CD4-positive, CD25-positive, alpha-beta regulatory T cell (primary cell): Measurements from ENCODE around the gene TBP. TPM values are rescaled to one million over a fixed set of nuclear protein-coding genes. Genes with fewer than 3 reads are reported as not detected.
"Not testable (repeated sequence)": the region's sequence is repeated elsewhere in the genome, so short reads cannot be mapped to it uniquely, and the experiment has no call there.

Experiments
- ATAC-seq, 2 donors: fragments of 150-1000 bp; cut with Tn5 transposase; one replicate each; pipeline ENCODE4 v1.10.0; 2021; ENCODE audit warnings: low read depth in 2 of 2, moderate number of reproducible peaks in 2 of 2, moderate library complexity in 1 of 2
- DNase-seq, 3 donors: peaks; one replicate each; pipeline versions ENCODE4 v3.0.0 to v3.0.0-alpha.2; 2012 to 2022; ENCODE audit warnings: mixed read lengths in 1 of 3
- H3K27ac ChIP-seq: one replicate; pipeline ENCODE4 v1.7.0; 2013; ENCODE audit warnings: mild to moderate bottlenecking, low read length; ENCODE audit not compliant: insufficient read depth, poor library complexity, severe bottlenecking
- H3K27me3 ChIP-seq: one replicate; pipeline ENCODE4 v1.7.0; 2013; ENCODE audit warnings: low read length; ENCODE audit not compliant: control insufficient read depth, insufficient read depth
- H3K36me3 ChIP-seq: one replicate; pipeline ENCODE4 v1.7.0; 2013; ENCODE audit warnings: mild to moderate bottlenecking, low read length, moderate library complexity; ENCODE audit not compliant: control insufficient read depth, insufficient read depth
- H3K4me1 ChIP-seq: 2 replicates; pipeline ENCODE4 v1.7.0; 2013; ENCODE audit warnings: mild to moderate bottlenecking, low read length; ENCODE audit not compliant: insufficient read depth, control insufficient read depth, poor library complexity, severe bottlenecking
- H3K4me3 ChIP-seq: one replicate; pipeline ENCODE4 v1.7.0; 2013; ENCODE audit warnings: low read depth, mild to moderate bottlenecking, low read length, moderate library complexity
- H3K9me3 ChIP-seq, 2 experiments: 1 replicate in 1 of 2; 2 replicates in 1 of 2; pipeline ENCODE4 v1.7.0; 2013; ENCODE audit warnings: low read length in 2 of 2, mild to moderate bottlenecking in 1 of 2, moderate library complexity in 1 of 2; ENCODE audit not compliant: control insufficient read depth in 2 of 2
- H3K27ac Mint-ChIP-seq, 3 donors: one replicate each; pipeline ENCODE4 v1.8.0; 2020 to 2022; ENCODE audit warnings: mild to moderate bottlenecking in 3 of 3, mixed read lengths in 3 of 3, moderate library complexity in 2 of 3
- H3K27me3 Mint-ChIP-seq: one replicate; pipeline ENCODE4 v1.8.0; 2022; ENCODE audit warnings: mild to moderate bottlenecking, mixed read lengths
- H3K36me3 Mint-ChIP-seq: one replicate; pipeline ENCODE4 v1.8.0; 2020; ENCODE audit warnings: mixed read lengths
- H3K4me1 Mint-ChIP-seq, 4 donors: one replicate each; pipeline ENCODE4 v1.8.0; 2020 to 2022; ENCODE audit warnings: mixed read lengths in 4 of 4, mild to moderate bottlenecking in 1 of 4
- H3K4me3 Mint-ChIP-seq, 4 donors: one replicate each; pipeline ENCODE4 v1.8.0; 2020 to 2022; ENCODE audit warnings: mild to moderate bottlenecking in 4 of 4, mixed read lengths in 4 of 4, moderate library complexity in 3 of 4
- H3K9me3 Mint-ChIP-seq, 7 donors: one replicate each; pipeline ENCODE4 v1.8.0; 2020 to 2022; ENCODE audit warnings: mixed read lengths in 7 of 7, mild to moderate bottlenecking in 3 of 7, moderate library complexity in 2 of 7
- polyA plus RNA-seq, 4 donors: library from polyadenylated mRNA; unstranded; fragments of 300-500 nt; fragmentation: Illumina TruSeq; gene quantifications; one replicate each; pipeline ENCODE4 v1.2.3, GENCODE V29; 2021
- total RNA-seq: library from RNA; stranded (reverse); gene quantifications from one replicate; pipeline ENCODE4 v1.2.3, GENCODE V29; 2022

Gene TBP
- total and polyA plus RNA-seq, 5 donors from 2014 or later = 15.6 to 25.5 (median 20.8) TPM

DNA sequence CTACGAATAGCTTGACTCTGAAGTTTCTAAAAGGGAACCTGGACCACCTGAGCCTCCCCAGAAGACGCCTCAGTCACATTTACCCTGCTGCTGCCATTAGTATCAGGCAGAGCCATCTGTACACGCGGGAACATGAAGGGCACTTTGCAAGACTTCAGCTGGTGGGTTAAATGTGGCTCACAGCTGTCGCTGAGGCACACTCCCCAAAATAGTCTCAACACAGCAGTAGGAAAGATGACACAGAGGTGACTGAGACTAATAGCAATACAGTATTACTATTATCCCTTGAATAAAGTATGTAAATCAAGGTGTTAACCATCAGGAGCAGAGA is 30.0 kb upstream of the TBP start:
- Mint-ChIP-seq H3K27me3 (peaks cover 47% of the 10 kb centered on the region), H3K36me3 (no peaks in the 10 kb centered on the region), H3K4me1 (peaks cover 0 to 2% (median 0%) of the 10 kb centered on the region in 4 donors), H3K27ac (no peak overlapping the region), H3K9me3 (no peaks in the 10 kb centered on the region), H3K4me3 (no peak overlapping the region)
- Histone ChIP-seq H3K4me3 (no peak overlapping the region), H3K9me3 (no peaks in the 10 kb centered on the region), H3K36me3 (no peaks in the 10 kb centered on the region), H3K27me3 (no peaks in the 10 kb centered on the region), H3K27ac (no peak overlapping the region), H3K4me1 (no peaks in the 10 kb centered on the region)
- no peak for DNase-seq
- ATAC-seq = no peak

DNA sequence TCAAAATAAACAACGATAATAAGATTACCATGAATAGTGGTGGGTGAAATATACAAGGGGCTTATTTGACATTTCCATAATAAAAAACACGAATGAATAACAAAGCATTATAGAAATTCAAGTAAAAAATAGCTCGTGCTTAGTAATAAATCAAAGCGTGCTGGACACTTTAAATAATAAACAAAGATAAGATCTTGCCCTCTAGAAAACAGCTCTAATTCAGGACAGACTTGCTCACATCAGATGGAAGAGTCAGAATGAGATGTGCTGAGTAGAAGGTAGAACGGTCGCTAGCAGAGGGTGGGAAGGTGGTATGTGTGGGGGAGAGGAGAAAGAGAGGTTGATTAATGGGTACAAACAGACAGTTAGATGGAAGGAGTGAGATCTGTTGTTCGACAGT is 28.4 kb upstream of the TBP start:
- no peak overlapping the region for H3K4me3 ChIP-seq
- H3K27me3 Mint-ChIP-seq = peaks cover 31% of the 10 kb centered on the region
- no peak overlapping the region for H3K4me3 Mint-ChIP-seq
- no peaks in the 10 kb centered on the region for H3K36me3 ChIP-seq
- no peak overlapping the region for H3K27ac ChIP-seq
- H3K9me3 Mint-ChIP-seq = no peaks in the 10 kb centered on the region
- H3K4me1 Mint-ChIP-seq = peaks cover 0 to 6% (median 5%) of the 10 kb centered on the region in 4 donors
- no peaks in the 10 kb centered on the region for H3K4me1 ChIP-seq
- no peaks in the 10 kb centered on the region for H3K27me3 ChIP-seq
- H3K9me3 ChIP-seq = no peaks in the 10 kb centered on the region
- no peaks in the 10 kb centered on the region for H3K36me3 Mint-ChIP-seq
- ATAC-seq (no peak), DNase-seq (no peak)
- H3K27ac Mint-ChIP-seq = no peak overlapping the region

DNA sequence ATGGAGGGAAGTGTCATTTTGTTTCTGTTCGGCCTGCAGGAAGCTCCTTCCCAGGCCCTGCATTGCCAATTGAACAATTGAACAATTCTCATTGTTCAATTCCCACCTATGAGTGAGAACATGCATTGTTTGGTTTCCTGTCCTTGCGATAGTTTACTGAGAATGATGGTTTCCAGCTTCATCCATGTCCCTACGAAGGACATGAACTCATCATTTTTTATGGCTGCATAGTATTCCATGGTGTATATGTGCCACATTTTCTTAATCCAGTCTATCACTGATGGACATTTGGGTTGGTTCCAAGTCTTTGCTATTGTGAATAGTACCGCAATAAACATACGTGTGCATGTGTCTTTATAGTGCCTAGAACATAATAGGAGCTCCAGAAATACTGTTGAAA is 26.2 kb upstream of the TBP start:
- H3K36me3 ChIP-seq, H3K4me3 Mint-ChIP-seq, H3K9me3 Mint-ChIP-seq, ATAC-seq, H3K27ac ChIP-seq, H3K4me1 Mint-ChIP-seq, H3K4me1 ChIP-seq, H3K4me3 ChIP-seq, DNase-seq, H3K27ac Mint-ChIP-seq, H3K36me3 Mint-ChIP-seq, H3K27me3 ChIP-seq, H3K9me3 ChIP-seq: not testable (repeated sequence)
- peaks cover 14% of the 10 kb centered on the region for H3K27me3 Mint-ChIP-seq

DNA sequence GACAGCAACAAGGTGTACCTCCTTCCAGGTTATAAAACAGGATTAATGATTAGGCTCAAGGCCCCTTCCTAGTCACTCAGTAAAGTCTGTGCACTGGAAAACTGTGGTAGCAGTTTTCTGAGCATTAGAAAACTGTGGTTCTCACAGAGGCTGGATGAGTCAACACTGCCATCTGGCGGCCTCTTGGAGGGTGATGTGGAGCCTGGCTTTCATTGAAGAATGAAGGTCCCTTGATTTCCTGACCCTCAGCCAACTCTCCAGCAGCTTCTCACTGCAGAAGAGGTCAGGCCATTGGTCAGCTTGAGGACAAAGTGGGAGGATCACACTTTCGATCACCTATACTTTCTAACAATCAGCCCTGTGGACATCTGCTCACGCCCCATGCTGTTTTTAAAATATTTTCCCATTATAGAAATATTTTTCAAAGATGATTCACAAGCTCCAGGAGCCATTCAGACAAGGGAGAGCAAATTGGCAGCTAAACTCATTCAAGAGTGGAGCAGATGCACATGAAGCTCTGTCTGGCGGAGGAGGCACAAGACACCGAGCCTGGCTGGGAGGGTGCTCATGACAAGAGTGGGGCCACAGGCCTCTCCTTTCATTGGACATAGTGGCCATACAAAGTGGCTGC is 24.2 kb upstream of the TBP start:
- Mint-ChIP-seq H3K4me3 (no peak overlapping the region), H3K9me3 (peaks cover 0 to 2% (median 0%) of the 10 kb centered on the region in 7 donors), H3K36me3 (peaks cover 10% of the 10 kb centered on the region), H3K27me3 (peaks cover 7% of the 10 kb centered on the region), H3K4me1 (peaks cover 0 to 14% (median 6%) of the 10 kb centered on the region in 4 donors), H3K27ac (peak overlapping the region in 2 of 3 donors; percentile 25 to 68)
- DNase-seq (peak; percentile 43 to 67 (median 55)), ATAC-seq (peak in 1 of 2 donors; percentile 74)
- Histone ChIP-seq H3K4me3 (no peak overlapping the region), H3K27me3 (no peaks in the 10 kb centered on the region), H3K36me3 (peaks cover 26% of the 10 kb centered on the region), H3K27ac (no peak overlapping the region), H3K9me3 (no peaks in the 10 kb centered on the region), H3K4me1 (no peaks in the 10 kb centered on the region)

DNA sequence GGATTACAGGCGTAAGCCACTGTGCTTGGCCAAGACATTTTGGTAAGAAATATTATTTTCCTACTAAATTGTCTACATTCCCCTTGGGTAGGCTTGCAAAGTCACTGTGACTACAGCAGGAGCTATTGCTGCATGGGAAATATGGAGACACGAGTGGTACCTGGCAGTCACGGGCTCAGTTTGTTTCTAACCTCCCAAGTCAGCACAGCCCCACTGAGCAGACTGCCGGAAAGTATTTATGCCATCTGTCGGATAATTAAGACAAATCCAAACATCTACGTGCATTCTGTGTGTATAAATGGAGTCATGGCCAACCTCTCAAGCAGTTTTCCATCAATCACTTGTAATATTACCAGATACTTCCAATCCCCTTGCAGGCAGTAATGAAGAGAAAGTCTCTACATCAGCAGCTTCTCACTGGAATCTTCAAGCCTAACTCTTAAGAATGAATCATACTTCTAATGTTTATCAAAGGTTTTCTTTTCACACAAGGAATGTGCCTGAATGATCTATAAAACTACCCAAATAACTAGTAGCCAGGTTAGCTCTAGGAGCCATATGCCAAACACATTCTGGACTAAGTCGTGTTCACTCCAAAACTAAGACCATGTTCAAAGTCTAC is 21.2 kb upstream of the TBP start:
- Histone ChIP-seq H3K27ac (no peak overlapping the region), H3K27me3 (no peaks in the 10 kb centered on the region), H3K9me3 (no peaks in the 10 kb centered on the region), H3K4me1 (no peaks in the 10 kb centered on the region), H3K36me3 (peaks cover 57% of the 10 kb centered on the region), H3K4me3 (no peak overlapping the region)
- H3K4me1 Mint-ChIP-seq = peaks cover 6 to 21% (median 9%) of the 10 kb centered on the region in 4 donors
- peaks cover 37% of the 10 kb centered on the region for H3K36me3 Mint-ChIP-seq
- no peaks in the 10 kb centered on the region for H3K27me3 Mint-ChIP-seq
- H3K4me3 Mint-ChIP-seq = no peak overlapping the region
- H3K9me3 Mint-ChIP-seq = peaks cover 0 to 2% (median 0%) of the 10 kb centered on the region in 7 donors
- H3K27ac Mint-ChIP-seq = no peak overlapping the region
- ATAC-seq = no peak
- no peak for DNase-seq

DNA sequence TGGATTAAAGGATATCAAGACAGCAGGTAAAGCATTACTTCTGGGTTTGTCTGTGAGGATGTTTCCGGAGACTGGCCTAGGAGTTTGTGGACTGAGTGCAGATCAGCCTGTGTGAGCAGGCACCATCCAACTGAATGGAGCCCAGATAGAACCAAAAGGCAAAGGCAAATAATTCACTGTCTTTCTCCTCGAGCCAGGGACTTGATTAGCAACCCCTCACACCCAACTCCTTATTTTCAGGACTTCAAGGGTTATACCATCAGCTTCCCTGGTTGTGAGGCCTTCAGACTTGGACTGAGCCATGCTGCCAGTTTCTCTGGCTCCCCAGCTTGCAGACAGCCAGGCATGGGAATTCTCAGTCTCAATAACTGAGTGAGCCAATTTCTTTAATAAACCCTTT is 20.4 kb upstream of the TBP start:
- Histone ChIP-seq H3K4me3 (no peak overlapping the region), H3K27ac (no peak overlapping the region), H3K4me1 (no peaks in the 10 kb centered on the region), H3K27me3 (no peaks in the 10 kb centered on the region), H3K9me3 (no peaks in the 10 kb centered on the region), H3K36me3 (peaks cover 64% of the 10 kb centered on the region)
- no peaks in the 10 kb centered on the region for H3K27me3 Mint-ChIP-seq
- no peak for DNase-seq
- ATAC-seq = no peak
- H3K9me3 Mint-ChIP-seq = peaks cover 0 to 2% (median 0%) of the 10 kb centered on the region in 7 donors
- peaks cover 6 to 21% (median 9%) of the 10 kb centered on the region in 4 donors for H3K4me1 Mint-ChIP-seq
- peaks cover 37% of the 10 kb centered on the region for H3K36me3 Mint-ChIP-seq
- peak overlapping the region in 1 of 3 donors; percentile 10 for H3K27ac Mint-ChIP-seq
- no peak overlapping the region for H3K4me3 Mint-ChIP-seq

DNA sequence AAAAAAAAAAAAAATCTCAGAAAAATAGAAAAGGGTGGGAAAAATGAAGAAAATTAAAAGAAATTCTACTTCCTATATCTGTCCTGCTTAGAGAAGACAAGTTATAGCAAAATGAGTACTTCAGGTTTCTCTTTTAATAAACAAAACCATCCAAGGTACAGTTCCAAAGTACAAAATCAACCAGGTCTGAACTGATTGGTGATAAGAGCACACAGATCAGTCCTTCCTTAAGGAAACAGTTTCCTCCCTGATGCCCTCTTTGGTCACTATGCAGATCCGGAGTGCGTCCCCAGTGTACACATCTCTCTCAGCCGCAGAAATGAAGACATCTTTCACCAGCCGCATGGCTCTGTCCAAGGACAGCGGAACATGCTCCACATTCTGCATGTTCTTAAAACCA is 19.2 kb upstream of the TBP start:
- Histone ChIP-seq H3K9me3 (no peaks in the 10 kb centered on the region), H3K36me3 (peaks cover 76% of the 10 kb centered on the region), H3K27me3 (no peaks in the 10 kb centered on the region), H3K4me3 (no peak overlapping the region), H3K4me1 (no peaks in the 10 kb centered on the region), H3K27ac (no peak overlapping the region)
- no peak for DNase-seq
- Mint-ChIP-seq H3K4me3 (no peak overlapping the region), H3K27ac (no peak overlapping the region), H3K36me3 (peaks cover 37% of the 10 kb centered on the region), H3K9me3 (peaks cover 0 to 2% (median 0%) of the 10 kb centered on the region in 7 donors), H3K4me1 (peaks cover 5 to 25% (median 12%) of the 10 kb centered on the region in 4 donors), H3K27me3 (no peaks in the 10 kb centered on the region)
- no peak for ATAC-seq

DNA sequence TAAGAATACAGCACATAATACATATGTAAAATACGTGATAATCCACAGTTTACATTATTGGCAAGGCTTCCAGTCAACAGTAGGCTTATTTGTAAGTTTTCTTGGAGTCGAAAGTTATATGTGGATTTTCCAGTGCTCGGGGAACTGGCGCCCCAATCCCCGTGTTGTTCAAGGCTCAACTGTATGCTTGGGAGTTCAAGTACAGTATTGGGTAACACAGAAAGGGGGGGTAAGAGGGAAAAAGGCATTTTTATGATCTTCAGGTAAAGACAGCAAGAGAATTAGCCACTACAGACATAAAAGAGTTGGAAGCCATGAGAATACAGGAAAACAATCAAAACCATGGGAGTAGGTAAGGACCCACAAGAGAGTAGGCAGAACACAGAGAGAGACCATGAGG is 17.5 kb upstream of the TBP start:
- Mint-ChIP-seq H3K27ac (peak overlapping the region in 1 of 3 donors; percentile 30), H3K4me1 (peaks cover 16 to 30% (median 18%) of the 10 kb centered on the region in 4 donors), H3K36me3 (peaks cover 47% of the 10 kb centered on the region), H3K9me3 (peaks cover 0 to 2% (median 0%) of the 10 kb centered on the region in 7 donors), H3K4me3 (no peak overlapping the region), H3K27me3 (no peaks in the 10 kb centered on the region)
- peaks cover 90% of the 10 kb centered on the region for H3K36me3 ChIP-seq
- no peak overlapping the region for H3K4me3 ChIP-seq
- ATAC-seq = no peak
- no peak for DNase-seq
- H3K27ac ChIP-seq = no peak overlapping the region
- no peaks in the 10 kb centered on the region for H3K9me3 ChIP-seq
- no peaks in the 10 kb centered on the region for H3K27me3 ChIP-seq
- no peaks in the 10 kb centered on the region for H3K4me1 ChIP-seq
